MM.1S (cell line): ENCODE results near the gene ZNF41.

Source experiments
- DNase-seq: peaks from one replicate; pipeline ENCODE4 v3.0.0-alpha.2; 2015
- H2AFZ ChIP-seq: fragments of 300-600 bp; sonication (generic); 2 replicates; pipeline ENCODE4 v1.6.0; 2016; ENCODE audit warnings: antibody characterized with exemption, low read length
- H3F3A ChIP-seq: fragments of 300-600 bp; sonication (generic); 2 replicates; pipeline ENCODE4 v1.6.1; 2016; ENCODE audit warnings: mild to moderate bottlenecking, antibody characterized with exemption, low read length, moderate library complexity, mixed read lengths; ENCODE audit not compliant: insufficient read depth
- H3K27ac ChIP-seq: fragments of 300-600 bp; sonication (generic); 2 replicates; pipeline ENCODE4 v1.5.1; 2016; ENCODE audit warnings: mild to moderate bottlenecking, low read length
- H3K27me3 ChIP-seq: fragments of 300-600 bp; sonication (generic); replicated peaks from 2 replicates; pipeline ENCODE4 v1.6.0; 2016; ENCODE audit warnings: low read length; ENCODE audit not compliant: insufficient read depth
- H3K36me3 ChIP-seq: fragments of 300-600 bp; sonication (generic); replicated peaks from 2 replicates; pipeline ENCODE4 v1.6.1; 2016; ENCODE audit warnings: mild to moderate bottlenecking, low read length, mixed read lengths; ENCODE audit not compliant: insufficient read depth
- H3K4me1 ChIP-seq: fragments of 300-600 bp; sonication (generic); 2 replicates; pipeline ENCODE4 v1.6.1; 2016; ENCODE audit warnings: low read length, mixed read lengths
- H3K4me2 ChIP-seq: fragments of 300-600 bp; sonication (generic); 2 replicates; pipeline ENCODE4 v1.6.0; 2016; ENCODE audit warnings: low read depth, low read length
- H3K4me3 ChIP-seq: fragments of 300-600 bp; sonication (generic); 2 replicates; pipeline ENCODE4 v1.5.1; 2016; ENCODE audit warnings: low read length, mixed read lengths
- H3K79me2 ChIP-seq: fragments of 300-600 bp; sonication (generic); 2 replicates; pipeline ENCODE4 v1.6.1; 2016; ENCODE audit warnings: mixed run types, low read length, mixed read lengths
- H3K9ac ChIP-seq: fragments of 300-600 bp; sonication (generic); 2 replicates; pipeline ENCODE4 v1.6.1; 2016; ENCODE audit warnings: low read length, mixed read lengths
- H3K9me2 ChIP-seq: fragments of 300-600 bp; sonication (generic); replicated peaks from 2 replicates; pipeline ENCODE4 v1.6.1; 2016; ENCODE audit warnings: mild to moderate bottlenecking, low read length, mixed read lengths; ENCODE audit not compliant: insufficient read depth
- H3K9me3 ChIP-seq: fragments of 300-600 bp; sonication (generic); replicated peaks from 2 replicates; pipeline ENCODE4 v1.6.1; 2016; ENCODE audit warnings: mild to moderate bottlenecking, low read length, mixed read lengths; ENCODE audit not compliant: insufficient read depth
- H4K20me1 ChIP-seq: fragments of 300-600 bp; sonication (generic); 2 replicates; pipeline ENCODE4 v1.6.1; 2016; ENCODE audit warnings: mild to moderate bottlenecking, low read length, moderate library complexity, mixed read lengths; ENCODE audit not compliant: insufficient read depth
- EZH2 ChIP-seq: fragments of 300-600 bp; sonication (generic); optimal IDR thresholded peaks from 2 replicates; pipeline ENCODE3; 2017; ENCODE audit warnings: low read depth, mild to moderate bottlenecking, antibody characterized with exemption, low read length, mixed read lengths
- EZH2phosphoT487 ChIP-seq: fragments of 300-600 bp; sonication (generic); IDR thresholded peaks from 2 replicates; pipeline ENCODE4 v1.6.1; 2018; ENCODE audit warnings: antibody characterized with exemption, low read length
- TF ChIP-seq, protein P1 (sequence below): fragments of 300-600 bp; sonication (generic); IDR thresholded peaks from 2 replicates; pipeline ENCODE4 v1.5.1; 2016; ENCODE audit warnings: antibody characterized with exemption, low read length, mixed read lengths

Gene ZNF41

DNA sequence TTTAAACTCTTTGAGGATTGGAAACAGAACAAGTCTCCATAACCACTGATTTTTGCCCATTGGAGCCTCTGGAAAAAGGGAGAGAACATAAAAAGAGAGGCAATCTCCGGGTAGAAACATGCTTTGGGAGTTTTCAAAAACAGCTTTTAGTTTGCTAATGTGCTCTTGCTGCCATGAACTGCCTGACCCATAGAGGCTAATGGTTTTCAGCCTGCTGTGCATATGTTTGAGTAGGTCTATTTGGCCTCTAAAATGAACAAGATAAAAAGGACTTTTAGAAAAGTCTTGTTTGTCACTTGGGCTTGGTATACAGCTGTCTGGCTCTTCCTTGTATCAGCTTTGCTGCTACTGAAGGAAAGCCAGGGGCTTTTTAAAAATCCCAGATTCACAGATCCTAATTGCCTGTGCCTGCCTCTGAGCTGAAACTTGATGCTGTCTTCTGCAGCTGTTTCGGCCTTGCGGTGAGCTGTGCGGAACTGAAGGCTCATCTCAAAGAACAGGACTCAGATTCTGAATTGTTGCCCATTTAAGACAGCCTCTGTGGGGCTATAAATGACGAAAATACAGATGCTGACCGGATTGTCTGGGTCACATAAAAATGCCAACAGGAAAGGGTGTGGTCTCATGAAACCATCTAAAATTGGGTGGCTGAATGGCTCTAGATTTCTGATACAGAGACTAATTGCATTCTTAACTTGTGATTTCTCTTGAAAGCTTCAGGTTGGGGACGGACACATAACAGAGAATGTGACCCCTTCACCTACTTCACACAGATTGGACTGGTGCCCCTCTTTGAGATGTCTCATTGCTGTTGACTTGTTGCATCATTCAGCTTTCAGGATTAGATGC lies 18.4 kb upstream of the ZNF41 start:
- Histone ChIP-seq H4K20me1 (no peaks in the 10 kb centered on the region), H3F3A (peaks cover 13% of the 10 kb centered on the region), H3K27me3 (no peaks in the 10 kb centered on the region), H3K9me2 (no peaks in the 10 kb centered on the region), H3K4me1 (peaks cover 29% of the 10 kb centered on the region), H3K36me3 (no peaks in the 10 kb centered on the region), H3K27ac (peak overlapping the region; percentile 81), H3K9ac (peak overlapping the region; percentile 28; the same call in 1 of the 2 replicates), H3K9me3 (no peaks in the 10 kb centered on the region), H3K79me2 (no peaks in the 10 kb centered on the region), H3K4me3 (peak overlapping the region; percentile 36; the same call in 1 of the 2 replicates), H3K4me2 (peak overlapping the region; percentile 70), H2AFZ (no peak overlapping the region)
- DNase-seq = peak; percentile 78
- TF ChIP-seq EZH2 = no peak

GRCh38 chrX:47500554-47500953 lies 17.5 kb upstream of the ZNF41 start:
- Histone ChIP-seq H3K4me1 (peaks cover 29% of the 10 kb centered on the region), H3K9ac (no peak overlapping the region), H3F3A (peaks cover 13% of the 10 kb centered on the region), H2AFZ (no peak overlapping the region), H3K4me3 (no peak overlapping the region), H4K20me1 (no peaks in the 10 kb centered on the region), H3K4me2 (peak overlapping the region; percentile 70; the same call in 1 of the 2 replicates), H3K79me2 (no peaks in the 10 kb centered on the region), H3K27me3 (no peaks in the 10 kb centered on the region), H3K9me2 (no peaks in the 10 kb centered on the region), H3K9me3 (no peaks in the 10 kb centered on the region), H3K36me3 (no peaks in the 10 kb centered on the region), H3K27ac (peak overlapping the region; percentile 81; the same call in 1 of the 2 replicates)
- no peak for DNase-seq
- TF ChIP-seq, protein P1, sequence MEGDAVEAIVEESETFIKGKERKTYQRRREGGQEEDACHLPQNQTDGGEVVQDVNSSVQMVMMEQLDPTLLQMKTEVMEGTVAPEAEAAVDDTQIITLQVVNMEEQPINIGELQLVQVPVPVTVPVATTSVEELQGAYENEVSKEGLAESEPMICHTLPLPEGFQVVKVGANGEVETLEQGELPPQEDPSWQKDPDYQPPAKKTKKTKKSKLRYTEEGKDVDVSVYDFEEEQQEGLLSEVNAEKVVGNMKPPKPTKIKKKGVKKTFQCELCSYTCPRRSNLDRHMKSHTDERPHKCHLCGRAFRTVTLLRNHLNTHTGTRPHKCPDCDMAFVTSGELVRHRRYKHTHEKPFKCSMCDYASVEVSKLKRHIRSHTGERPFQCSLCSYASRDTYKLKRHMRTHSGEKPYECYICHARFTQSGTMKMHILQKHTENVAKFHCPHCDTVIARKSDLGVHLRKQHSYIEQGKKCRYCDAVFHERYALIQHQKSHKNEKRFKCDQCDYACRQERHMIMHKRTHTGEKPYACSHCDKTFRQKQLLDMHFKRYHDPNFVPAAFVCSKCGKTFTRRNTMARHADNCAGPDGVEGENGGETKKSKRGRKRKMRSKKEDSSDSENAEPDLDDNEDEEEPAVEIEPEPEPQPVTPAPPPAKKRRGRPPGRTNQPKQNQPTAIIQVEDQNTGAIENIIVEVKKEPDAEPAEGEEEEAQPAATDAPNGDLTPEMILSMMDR = no peak
- no peak for TF ChIP-seq EZH2phosphoT487
- no peak for TF ChIP-seq EZH2

DNA sequence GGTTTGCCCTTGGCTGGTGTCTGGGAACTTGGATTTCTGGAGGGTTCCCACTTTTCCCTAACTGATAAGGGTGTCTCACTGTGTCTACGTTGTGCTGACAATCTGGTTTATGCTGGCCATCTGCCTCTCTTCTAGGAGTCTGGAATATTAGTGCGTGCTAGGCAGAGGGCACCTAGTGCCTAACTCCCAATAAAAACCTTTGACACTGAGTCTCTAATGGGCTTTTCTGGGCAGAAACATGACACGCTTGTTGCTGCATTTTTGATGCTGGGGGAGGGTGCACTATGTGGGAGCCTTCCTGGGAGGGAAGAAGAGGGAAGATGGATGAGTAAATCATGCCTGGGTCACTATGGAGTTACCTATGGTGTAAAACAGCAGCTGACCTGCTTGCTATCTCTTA lies 16.3 kb upstream of the ZNF41 start:
- no peaks in the 10 kb centered on the region for H3K36me3 ChIP-seq
- DNase-seq = no peak
- peaks cover 29% of the 10 kb centered on the region for H3K4me1 ChIP-seq
- no peaks in the 10 kb centered on the region for H4K20me1 ChIP-seq
- H3K27ac ChIP-seq = no peak overlapping the region
- H3K27me3 ChIP-seq = no peaks in the 10 kb centered on the region
- no peaks in the 10 kb centered on the region for H3K79me2 ChIP-seq
- no peak overlapping the region for H2AFZ ChIP-seq
- H3K4me3 ChIP-seq = no peak overlapping the region
- peaks cover 13% of the 10 kb centered on the region for H3F3A ChIP-seq
- H3K9me3 ChIP-seq = no peaks in the 10 kb centered on the region
- no peak overlapping the region for H3K9ac ChIP-seq
- no peak for TF ChIP-seq EZH2
- TF ChIP-seq, protein P1 = no peak
- no peak for TF ChIP-seq EZH2phosphoT487
- no peak overlapping the region for H3K4me2 ChIP-seq
- no peaks in the 10 kb centered on the region for H3K9me2 ChIP-seq

- no peaks in the 10 kb centered on the region for H3K9me3 ChIP-seq
- DNase-seq = no peak
- H4K20me1 ChIP-seq = no peaks in the 10 kb centered on the region
- no peak overlapping the region for H3K4me2 ChIP-seq
- no peak overlapping the region for H3K4me3 ChIP-seq
- H3K9ac ChIP-seq = no peak overlapping the region
- TF ChIP-seq EZH2 (no peak), EZH2phosphoT487 (no peak)
- TF ChIP-seq, protein P1 = no peak
- H3K79me2 ChIP-seq = no peaks in the 10 kb centered on the region
- no peak overlapping the region for H2AFZ ChIP-seq
- H3K27ac ChIP-seq = no peak overlapping the region
- no peaks in the 10 kb centered on the region for H3K9me2 ChIP-seq
- no peaks in the 10 kb centered on the region for H3K36me3 ChIP-seq
- peaks cover 13% of the 10 kb centered on the region for H3F3A ChIP-seq
- peaks cover 29% of the 10 kb centered on the region for H3K4me1 ChIP-seq
- H3K27me3 ChIP-seq = no peaks in the 10 kb centered on the region
Measured at GRCh38 chrX:47498411-47498810, 15.4 kb upstream of the ZNF41 start.
